Activated CD8-positive, alpha-beta memory T cell treated with anti-CD3 and anti-CD28 coated beads, Interleukin-2, amount 10 ng/mL, durations not matched to agents 7 days and 5 days (primary cell): ENCODE results near the gene APRT. TPM values are rescaled to one million over a fixed set of nuclear protein-coding genes. Genes with fewer than 3 reads are reported as not detected.

Experiments used
- ATAC-seq: fragments of 150-1000 bp; cut with Tn5 transposase; one replicate; pipeline ENCODE4 v1.10.0; 2021; ENCODE audit warnings: moderate library complexity
- CTCF ChIA-PET: fragments of 350-600 bp; sonication (Branson Sonifier 250); formaldehyde crosslinking; loops from one replicate; lab custom pipeline; 2021; ENCODE audit warnings: antibody characterized with exemption; lab: Charles Lee
- DNase-seq: peaks from one replicate; pipeline ENCODE4 v3.0.0-alpha.2; 2020
- H3K27ac Mint-ChIP-seq: one replicate; pipeline ENCODE4 v1.8.0; 2021; ENCODE audit warnings: mild to moderate bottlenecking, mixed read lengths
- H3K27me3 Mint-ChIP-seq: one replicate; pipeline ENCODE4 v1.8.0; 2021; ENCODE audit warnings: mixed read lengths
- H3K36me3 Mint-ChIP-seq: one replicate; pipeline ENCODE4 v1.8.0; 2021; ENCODE audit warnings: mild to moderate bottlenecking, mixed read lengths
- H3K4me1 Mint-ChIP-seq: one replicate; pipeline ENCODE4 v1.8.0; 2021; ENCODE audit warnings: mixed read lengths
- H3K4me3 Mint-ChIP-seq: one replicate; pipeline ENCODE4 v1.8.0; 2021; ENCODE audit warnings: mild to moderate bottlenecking, moderate library complexity, mixed read lengths
- H3K9me3 Mint-ChIP-seq: one replicate; pipeline ENCODE4 v1.8.0; 2022; ENCODE audit warnings: low read depth, mixed read lengths
- total RNA-seq, 2 experiments: library from RNA; stranded (reverse); gene quantifications; one replicate each; pipeline ENCODE4 v1.2.3, GENCODE V29; 2021

The APRT gene
- 100 to 1,000 TPM; 127 to 148 TPM for total RNA-seq

DNA sequence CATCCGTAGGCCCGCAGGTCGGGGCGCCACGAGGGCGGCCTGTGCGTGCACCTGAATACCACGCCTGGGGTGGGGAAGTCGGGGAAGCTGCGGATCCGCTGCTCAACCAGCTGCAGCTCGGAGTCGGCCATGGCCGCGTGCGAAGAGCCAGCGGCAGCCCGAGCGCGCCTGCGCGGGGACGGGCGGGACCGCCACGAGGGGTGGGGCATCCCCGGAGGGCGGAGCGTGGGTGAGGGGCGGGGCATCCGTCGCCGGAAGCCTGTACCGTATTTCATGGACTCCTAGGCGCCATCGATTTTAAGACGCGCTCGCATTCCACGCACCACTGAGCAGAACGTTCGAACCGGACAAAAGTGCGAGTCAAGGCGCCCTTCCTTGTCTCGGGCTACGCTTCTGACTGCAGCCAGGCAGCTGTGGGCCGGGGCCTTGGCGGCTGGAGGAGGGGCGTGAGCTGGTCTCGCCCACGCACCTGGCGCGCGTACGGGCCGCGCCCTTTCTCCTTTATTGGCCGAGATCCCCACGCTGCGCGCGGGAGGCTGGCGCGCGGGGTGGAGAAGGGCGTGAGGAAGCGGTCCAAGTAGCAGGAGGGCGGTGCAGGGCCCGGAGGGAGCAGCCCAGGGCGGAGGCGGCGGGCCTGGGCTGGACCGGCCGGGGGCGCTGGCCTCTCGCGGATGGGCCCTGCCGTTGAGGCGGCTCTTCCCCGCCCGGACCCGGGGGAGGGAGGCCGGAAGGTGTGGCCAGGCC lies at the start of gene APRT:
Gene APRT (minus strand): TSS at position 160 of the 744 bp plus-strand sequence. CDS start 29 bp downstream, at position 131.
- H3K4me3 Mint-ChIP-seq = peak within 1 kb of the TSS; percentile 88
- no peaks in the 10 kb centered on the region for H3K9me3 Mint-ChIP-seq
- H3K36me3 Mint-ChIP-seq = peaks cover 18% of the 10 kb centered on the region
- H3K27me3 Mint-ChIP-seq = no peaks in the 10 kb centered on the region
- peak within 1 kb of the TSS; percentile 98 for H3K27ac Mint-ChIP-seq
- H3K4me1 Mint-ChIP-seq = peaks cover 30% of the 10 kb centered on the region
- CTCF ChIA-PET = interaction anchor here (0.6 to 6.6 kb wide), 16 partner anchors 16 to 406 kb away, joined by 3 to 66 read pairs (median 4); partner anchors contain the start of genes CDH15, GALNS, TRAPPC2L and ZNF778
- peak; percentile 97 for DNase-seq
- ATAC-seq = peak; percentile 84

GRCh38 chr16:88861359-88861758 lies 49.6 kb upstream of the APRT start:
- CTCF ChIA-PET = no interaction called here
- Mint-ChIP-seq H3K4me1 (peaks cover 9% of the 10 kb centered on the region), H3K27ac (no peak overlapping the region), H3K27me3 (no peaks in the 10 kb centered on the region), H3K4me3 (no peak overlapping the region), H3K9me3 (no peaks in the 10 kb centered on the region), H3K36me3 (peaks cover 1% of the 10 kb centered on the region)
- ATAC-seq (no peak), DNase-seq (no peak)

DNA sequence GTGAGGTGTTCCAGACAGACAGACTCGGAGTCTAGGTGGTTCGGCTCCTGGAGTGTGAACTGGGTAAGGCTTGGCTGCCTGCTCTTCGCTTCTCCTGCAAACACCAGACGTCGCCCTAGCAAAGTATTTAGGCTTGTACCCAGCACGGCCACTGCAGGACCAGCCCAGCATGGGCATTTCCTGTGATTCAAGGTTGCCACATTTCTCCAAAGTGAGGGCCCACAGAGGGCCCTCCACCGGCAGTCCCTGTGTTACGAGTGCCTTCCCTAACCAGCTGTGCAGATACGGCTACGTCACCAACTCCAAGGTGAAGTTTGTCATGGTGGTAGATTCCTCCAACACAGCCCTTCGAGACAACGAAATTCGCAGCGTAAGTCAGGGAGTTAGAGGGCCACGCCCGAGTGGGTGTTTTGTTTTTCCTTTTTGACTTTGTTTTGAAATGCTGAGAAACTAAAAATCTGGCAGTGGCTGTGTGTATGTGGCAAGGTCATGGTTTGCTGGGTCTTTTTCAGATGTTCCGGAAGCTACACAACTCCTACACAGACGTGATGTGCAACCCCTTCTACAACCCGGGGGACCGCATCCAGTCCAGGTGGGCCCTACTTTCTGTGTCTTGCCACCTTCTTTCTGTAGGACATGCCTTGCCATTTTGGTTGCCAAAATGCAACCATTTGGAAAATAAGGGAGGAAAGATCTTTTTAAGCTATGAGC lies 47.8 kb upstream of the APRT start:
- CTCF ChIA-PET = interaction anchor here (1.0 to 2.1 kb wide), 2 partner anchors 42 to 47 kb away, joined by 3 to 7 read pairs; no protein-coding TSS in a partner anchor
- DNase-seq (no peak), ATAC-seq (no peak)
- no peaks in the 10 kb centered on the region for H3K9me3 Mint-ChIP-seq
- no peak overlapping the region for H3K4me3 Mint-ChIP-seq
- no peaks in the 10 kb centered on the region for H3K27me3 Mint-ChIP-seq
- no peak overlapping the region for H3K27ac Mint-ChIP-seq
- peaks cover 24% of the 10 kb centered on the region for H3K4me1 Mint-ChIP-seq
- peaks cover 1% of the 10 kb centered on the region for H3K36me3 Mint-ChIP-seq

GRCh38 chr16:88857728-88858339 lies 46.1 kb upstream of the APRT start:
- CTCF ChIA-PET = interaction anchor here (0.6 to 2.7 kb wide), 26 partner anchors 8 to 360 kb away, joined by 3 to 66 read pairs (median 4); partner anchors contain the start of genes APRT, CDH15, CDT1 and PABPN1L
- peaks cover 1% of the 10 kb centered on the region for H3K36me3 Mint-ChIP-seq
- peak overlapping the region; percentile 91 for H3K27ac Mint-ChIP-seq

GRCh38 chr16:88856828-88857727 lies 45.4 kb upstream of the APRT start, which contains the start of the genes GALNS and TRAPPC2L:
Gene GALNS, minus strand, starts transcription at chr16:88856947. Its CDS starts 70 bp downstream, at chr16:88856877.
Gene TRAPPC2L, plus strand, starts transcription at chr16:88857127. Its CDS starts 24 bp downstream, at chr16:88857151.
- peaks cover 1% of the 10 kb centered on the region for H3K36me3 Mint-ChIP-seq
- DNase-seq (peak; percentile 99), ATAC-seq (peak; percentile 86)
- peak within 1 kb of the TSS; percentile 91 for H3K27ac Mint-ChIP-seq
- H3K4me1 Mint-ChIP-seq = peaks cover 30% of the 10 kb centered on the region
- no peaks in the 10 kb centered on the region for H3K27me3 Mint-ChIP-seq
- CTCF ChIA-PET = interaction anchor here (0.7 to 2.7 kb wide), 24 partner anchors 8 to 361 kb away, joined by 3 to 66 read pairs (median 4); partner anchors contain the start of genes APRT, CDH15, CDT1 and PABPN1L
- H3K9me3 Mint-ChIP-seq = no peaks in the 10 kb centered on the region
- peak within 1 kb of the TSS; percentile 94 for H3K4me3 Mint-ChIP-seq

More at GRCh38 chr16:88857728-88858339, 46.1 kb upstream of the APRT start:
- H3K4me3 Mint-ChIP-seq = peak overlapping the region; percentile 94
- H3K9me3 Mint-ChIP-seq = no peaks in the 10 kb centered on the region
- DNase-seq (peak; percentile 86), ATAC-seq (peak; percentile 67)
- H3K4me1 Mint-ChIP-seq = peaks cover 30% of the 10 kb centered on the region
- no peaks in the 10 kb centered on the region for H3K27me3 Mint-ChIP-seq

DNA sequence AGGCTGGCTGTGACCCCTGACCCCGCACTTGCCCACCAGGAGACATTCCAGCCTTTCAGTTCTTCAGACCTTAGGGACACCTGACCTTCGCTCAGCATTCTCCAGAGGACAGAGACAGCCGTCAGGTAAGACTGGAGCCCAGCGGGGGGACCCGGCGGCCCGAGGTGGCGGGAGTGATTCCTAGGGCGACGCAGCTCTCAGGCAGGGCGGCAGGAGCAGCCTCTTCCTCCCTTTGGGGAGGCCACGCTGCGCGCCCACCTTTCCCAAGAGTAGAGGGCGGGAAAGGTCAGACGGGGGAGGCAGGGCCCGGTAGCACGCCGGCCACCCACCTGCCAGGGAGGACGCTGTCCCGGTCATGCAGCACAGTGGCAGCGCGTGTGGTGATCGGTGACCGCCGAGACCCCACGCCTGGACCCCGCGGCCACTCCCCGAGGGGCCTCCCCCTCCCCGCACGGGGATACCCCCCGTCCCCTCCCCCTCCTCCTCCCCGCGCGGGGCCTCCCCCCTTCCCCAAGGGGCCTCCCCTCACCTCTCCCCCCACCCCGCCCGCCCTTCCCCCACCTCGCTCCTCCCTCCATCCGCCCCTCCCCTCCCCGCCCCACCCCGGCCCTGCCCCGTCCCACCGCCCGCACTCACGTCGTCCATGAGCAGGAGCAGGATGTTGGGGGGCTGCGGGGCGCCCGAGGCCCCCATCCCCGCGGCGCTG lies 44.5 kb upstream of the APRT start:
- DNase-seq = no peak
- peaks cover 30% of the 10 kb centered on the region for H3K4me1 Mint-ChIP-seq

GRCh38 chr16:88855736-88856121 lies 44.0 kb upstream of the APRT start:
- no peaks in the 10 kb centered on the region for H3K27me3 Mint-ChIP-seq
- CTCF ChIA-PET = no interaction called here
- H3K36me3 Mint-ChIP-seq = peaks cover 1% of the 10 kb centered on the region
- no peaks in the 10 kb centered on the region for H3K9me3 Mint-ChIP-seq
- peaks cover 30% of the 10 kb centered on the region for H3K4me1 Mint-ChIP-seq
- peak overlapping the region; percentile 19 for H3K27ac Mint-ChIP-seq
- DNase-seq (no peak), ATAC-seq (no peak)
- peak overlapping the region; percentile 65 for H3K4me3 Mint-ChIP-seq

More for the DNA sequence above, 44.5 kb upstream of the APRT start:
- CTCF ChIA-PET = interaction anchor here (1.4 to 2.7 kb wide), 8 partner anchors 10 to 361 kb away, joined by 3 to 66 read pairs (median 7); partner anchors contain the start of genes APRT and ZNF778
- Mint-ChIP-seq H3K27me3 (no peaks in the 10 kb centered on the region), H3K36me3 (peaks cover 1% of the 10 kb centered on the region), H3K27ac (peak overlapping the region; percentile 19), H3K9me3 (no peaks in the 10 kb centered on the region), H3K4me3 (peak overlapping the region; percentile 94)
- no peak for ATAC-seq

DNA sequence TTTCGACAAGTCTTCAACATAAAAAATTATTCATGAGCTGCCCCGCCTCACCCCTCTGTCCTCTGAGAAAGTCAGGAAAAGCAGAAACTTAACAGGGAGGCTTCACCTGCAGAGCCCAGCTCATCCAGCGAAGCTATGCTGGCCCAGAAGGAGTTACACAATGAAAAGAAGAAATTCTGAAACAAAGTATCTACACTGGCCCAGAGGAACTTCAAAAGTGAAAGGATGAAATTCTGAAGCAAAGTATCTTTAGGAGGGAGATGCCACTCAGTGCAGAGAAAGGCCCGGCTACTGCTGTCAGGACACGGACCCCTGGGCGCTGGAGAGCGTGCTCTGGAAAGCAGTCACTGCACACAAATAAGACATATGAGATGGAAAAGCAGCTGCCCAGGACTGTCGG lies 43.4 kb upstream of the APRT start:
- peak overlapping the region; percentile 59 for H3K4me3 Mint-ChIP-seq
- peaks cover 1% of the 10 kb centered on the region for H3K36me3 Mint-ChIP-seq
- no peak for DNase-seq

DNA sequence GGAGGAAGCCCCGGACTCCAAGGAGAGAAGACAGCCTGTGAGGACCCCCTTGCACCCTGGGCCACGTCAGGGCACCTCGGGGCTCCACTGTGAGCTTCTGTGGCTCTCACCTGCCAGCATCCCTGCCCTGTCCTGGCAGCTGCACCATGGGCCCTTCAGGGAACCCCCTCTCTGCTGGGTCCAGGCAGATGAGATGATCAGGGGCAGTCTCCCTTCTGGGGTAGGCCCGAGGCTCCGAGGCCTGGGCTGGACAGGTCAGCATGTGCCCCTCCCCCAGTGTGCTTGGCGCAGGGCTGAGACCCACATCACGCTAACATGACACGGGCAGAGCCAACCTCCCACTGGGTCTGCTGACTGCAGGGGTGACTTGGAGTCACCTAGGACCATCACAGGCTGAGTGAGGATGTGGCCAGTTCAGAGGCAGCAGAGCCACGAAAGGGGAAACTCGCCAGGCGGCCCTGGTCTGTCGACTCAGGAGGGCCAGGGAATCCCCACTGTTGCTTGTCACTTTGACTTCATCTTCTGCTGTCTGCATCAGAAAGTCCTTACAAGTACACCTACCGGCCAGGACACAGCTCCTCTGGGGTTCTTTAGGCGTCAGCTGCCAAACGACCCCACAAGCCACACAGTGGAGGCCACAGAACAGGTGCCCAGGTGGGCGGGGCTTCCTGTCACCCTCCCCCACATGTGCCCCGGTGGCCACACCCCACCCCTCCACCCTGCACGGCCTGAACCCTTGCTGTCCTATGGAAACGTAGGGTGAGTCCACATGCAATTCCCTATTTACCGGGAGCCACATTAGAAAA lies 42.8 kb upstream of the APRT start:
- Mint-ChIP-seq H3K27ac (no peak overlapping the region), H3K4me3 (no peak overlapping the region), H3K27me3 (no peaks in the 10 kb centered on the region), H3K4me1 (peaks cover 30% of the 10 kb centered on the region), H3K9me3 (no peaks in the 10 kb centered on the region), H3K36me3 (peaks cover 1% of the 10 kb centered on the region)
- ATAC-seq (no peak), DNase-seq (peak; percentile 55)
- CTCF ChIA-PET = no interaction called here

More for the DNA sequence above, 43.4 kb upstream of the APRT start:
- no peaks in the 10 kb centered on the region for H3K27me3 Mint-ChIP-seq
- CTCF ChIA-PET = no interaction called here
- peak overlapping the region; percentile 8 for H3K27ac Mint-ChIP-seq
- no peaks in the 10 kb centered on the region for H3K9me3 Mint-ChIP-seq
- H3K4me1 Mint-ChIP-seq = peaks cover 30% of the 10 kb centered on the region
- ATAC-seq = no peak

GRCh38 chr16:88853325-88853941 lies 41.7 kb upstream of the APRT start:
- no peaks in the 10 kb centered on the region for H3K9me3 Mint-ChIP-seq
- no peak overlapping the region for H3K4me3 Mint-ChIP-seq
- CTCF ChIA-PET = interaction anchor here (1.2 kb wide), 1 partner anchor 73 kb away, joined by 3 read pairs; no protein-coding TSS in a partner anchor
- H3K4me1 Mint-ChIP-seq = peaks cover 27% of the 10 kb centered on the region
- DNase-seq (no peak), ATAC-seq (no peak)
- no peaks in the 10 kb centered on the region for H3K27me3 Mint-ChIP-seq
- no peak overlapping the region for H3K27ac Mint-ChIP-seq
- H3K36me3 Mint-ChIP-seq = peaks cover 1% of the 10 kb centered on the region

GRCh38 chr16:88851616-88852015 lies 39.9 kb upstream of the APRT start:
- CTCF ChIA-PET = interaction anchor here (1.9 kb wide), 1 partner anchor 114 kb away, joined by 7 read pairs; no protein-coding TSS in a partner anchor
- Mint-ChIP-seq H3K4me3 (no peak overlapping the region), H3K27ac (no peak overlapping the region), H3K36me3 (no peaks in the 10 kb centered on the region), H3K4me1 (peaks cover 21% of the 10 kb centered on the region), H3K27me3 (no peaks in the 10 kb centered on the region), H3K9me3 (no peaks in the 10 kb centered on the region)
- ATAC-seq (no peak), DNase-seq (no peak)
